Activated T-helper 1 cell treated with anti-CD3 and anti-CD28 coated beads, Interleukin-12 subunit alpha, Interleukin-12 subunit beta, Interleukin-2, Interleukin-4 antibody, amounts not matched to agents 30 ng/mL and 10 ng/mL and 1 ng/mL, durations not matched to agents 14 hours and 24 hours and 36 hours (primary cell): Measurements from ENCODE around the gene MED4. TPM values are rescaled to one million over a fixed set of nuclear protein-coding genes. Genes with fewer than 3 reads are reported as not detected.

Experiments
- DNase-seq: peaks from one replicate; pipeline ENCODE4 v3.0.0; 2021; ENCODE audit warnings: low spot score
- H3K27ac Mint-ChIP-seq: one replicate; pipeline ENCODE4 v1.8.0; 2021; ENCODE audit warnings: mild to moderate bottlenecking, mixed read lengths
- H3K27me3 Mint-ChIP-seq: one replicate; pipeline ENCODE4 v1.8.0; 2022; ENCODE audit warnings: mild to moderate bottlenecking, moderate library complexity, mixed read lengths; ENCODE audit not compliant: insufficient read depth
- H3K36me3 Mint-ChIP-seq: one replicate; pipeline ENCODE4 v1.8.0; 2021; ENCODE audit warnings: low read depth, mixed read lengths
- H3K4me1 Mint-ChIP-seq: one replicate; pipeline ENCODE4 v1.8.0; 2021; ENCODE audit warnings: low read depth, mixed read lengths
- H3K4me3 Mint-ChIP-seq: one replicate; pipeline ENCODE4 v1.8.0; 2021; ENCODE audit warnings: mild to moderate bottlenecking, moderate library complexity, mixed read lengths
- H3K9me3 Mint-ChIP-seq: one replicate; pipeline ENCODE4 v1.8.0; 2021; ENCODE audit warnings: mixed read lengths
- intact Hi-C: fragments of 100-400 bp; cut with micrococcal nuclease; formaldehyde crosslinking; loops from one replicate; pipeline ENCODE4 v1.15.1; 2024
- total RNA-seq: library from RNA; stranded (reverse); gene quantifications from 2 replicates; pipeline ENCODE4 v1.2.3, GENCODE V29; 2022

MED4 gene, protein sequence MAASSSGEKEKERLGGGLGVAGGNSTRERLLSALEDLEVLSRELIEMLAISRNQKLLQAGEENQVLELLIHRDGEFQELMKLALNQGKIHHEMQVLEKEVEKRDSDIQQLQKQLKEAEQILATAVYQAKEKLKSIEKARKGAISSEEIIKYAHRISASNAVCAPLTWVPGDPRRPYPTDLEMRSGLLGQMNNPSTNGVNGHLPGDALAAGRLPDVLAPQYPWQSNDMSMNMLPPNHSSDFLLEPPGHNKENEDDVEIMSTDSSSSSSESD
- 64.2 and 65.6 TPM in 2 replicates for total RNA-seq

DNA sequence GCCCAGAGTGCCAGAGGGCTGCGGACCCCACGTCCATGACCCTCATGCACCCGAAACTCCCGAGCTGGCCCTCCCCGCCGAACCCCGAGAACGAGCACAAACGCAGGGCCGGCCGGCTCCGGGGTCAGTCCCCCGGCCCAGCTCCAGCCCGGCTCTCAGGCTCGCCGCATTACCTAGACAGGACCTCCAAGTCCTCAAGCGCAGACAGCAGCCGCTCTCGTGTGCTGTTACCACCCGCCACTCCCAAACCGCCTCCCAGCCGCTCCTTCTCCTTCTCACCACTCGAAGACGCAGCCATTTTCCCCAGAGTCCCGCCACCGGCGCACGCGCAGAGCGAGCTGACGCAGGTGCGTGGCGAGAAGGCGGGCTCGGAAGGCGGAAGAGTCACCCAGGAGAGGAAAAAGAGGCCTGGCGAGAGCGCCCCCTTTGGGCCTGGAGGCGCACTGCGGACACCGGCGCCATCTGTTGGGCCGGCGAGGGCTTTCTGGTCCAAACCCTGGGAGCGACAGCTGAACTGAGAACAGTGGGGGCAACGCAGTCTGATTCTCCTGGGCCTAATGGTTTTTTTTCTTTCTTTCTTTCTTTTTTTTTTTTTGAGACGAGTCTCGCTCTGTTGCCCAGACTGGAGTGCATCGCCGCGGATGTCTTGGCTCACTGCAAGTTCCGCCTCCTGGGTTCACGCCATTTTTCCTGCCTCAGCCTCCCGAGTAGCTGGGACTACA, at the start of gene MED4:
MED4 (minus strand) TSS at position 324 of the 722 bp plus-strand sequence; CDS start at position 298, 26 bp downstream.
- peaks cover 36% of the 10 kb centered on the region for H3K4me1 Mint-ChIP-seq
- peaks cover 10% of the 10 kb centered on the region for H3K36me3 Mint-ChIP-seq
- H3K27ac Mint-ChIP-seq, result peak within 1 kb of the TSS; percentile 90
- peaks cover 5% of the 10 kb centered on the region for H3K27me3 Mint-ChIP-seq
- DNase-seq, result peak; percentile 98
- peaks cover 4% of the 10 kb centered on the region for H3K9me3 Mint-ChIP-seq
- intact Hi-C loops, result loop anchor here (1.0 to 2.0 kb wide), 5 partner anchors 58 to 438 kb away; partner anchors contain the start of genes ITM2B, NUDT15, RB1 and RCBTB2
- H3K4me3 Mint-ChIP-seq, result peak within 1 kb of the TSS; percentile 98

DNA sequence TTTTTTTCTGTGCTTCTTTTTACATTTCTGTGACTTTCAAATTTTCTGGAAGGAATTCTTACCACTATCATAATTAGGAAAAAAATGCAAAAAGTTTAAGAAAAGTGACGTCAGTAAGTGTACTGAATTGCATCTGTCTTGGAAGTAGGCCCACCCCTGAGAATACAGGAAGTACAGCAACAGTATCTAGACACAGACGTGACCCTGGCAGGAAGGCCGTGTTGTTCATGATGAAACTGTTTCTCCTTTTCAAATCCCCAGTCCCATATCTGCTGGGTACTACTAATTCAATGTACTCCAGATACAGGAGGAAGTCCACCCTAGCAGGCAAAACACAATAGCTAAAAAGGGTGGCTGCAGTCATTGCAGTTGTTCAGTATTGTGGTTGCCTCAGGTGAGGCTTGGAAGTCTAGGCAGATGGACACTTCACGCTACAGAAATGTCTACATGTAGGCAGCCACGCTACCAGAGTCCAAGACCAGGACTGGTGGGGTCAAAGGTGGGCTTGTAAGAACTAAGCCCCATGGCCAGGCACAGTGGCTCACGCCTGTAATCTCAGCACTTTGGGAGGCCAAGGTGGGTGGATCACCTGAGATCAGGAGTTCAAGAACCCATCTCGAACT, 49.6 kb upstream of the MED4 start:
- Mint-ChIP-seq H3K4me1 (no peaks in the 10 kb centered on the region), H3K36me3 (peaks cover 2% of the 10 kb centered on the region), H3K4me3 (no peak overlapping the region), H3K27me3 (peaks cover 1% of the 10 kb centered on the region), H3K9me3 (peaks cover 3% of the 10 kb centered on the region), H3K27ac (no peak overlapping the region)
- DNase-seq, result no peak
- intact Hi-C loops, result no loop called here

DNA sequence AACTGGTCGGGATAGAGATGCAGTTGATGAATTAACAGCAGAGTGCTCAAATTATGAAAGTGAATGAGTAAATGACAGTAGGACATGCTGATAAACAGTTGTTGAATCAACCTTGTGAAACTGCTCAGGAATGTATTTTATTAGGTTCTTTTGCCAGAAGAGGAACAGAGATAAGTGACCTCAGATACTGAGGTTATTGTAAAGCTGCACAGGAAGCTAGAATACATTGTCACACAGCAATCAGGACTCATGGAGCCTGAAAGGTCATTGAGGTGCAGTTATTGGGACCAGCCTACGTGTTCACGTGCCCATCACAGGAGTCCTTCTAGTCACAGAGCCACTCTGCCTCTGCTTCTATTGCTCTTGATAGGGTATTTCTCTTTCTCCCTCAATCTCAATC, 47.5 kb upstream of the MED4 start:
- peaks cover 2% of the 10 kb centered on the region for H3K36me3 Mint-ChIP-seq
- no peaks in the 10 kb centered on the region for H3K4me1 Mint-ChIP-seq
- no peak overlapping the region for H3K4me3 Mint-ChIP-seq
- intact Hi-C loops, result no loop called here
- no peaks in the 10 kb centered on the region for H3K27me3 Mint-ChIP-seq
- H3K9me3 Mint-ChIP-seq, result peaks cover 3% of the 10 kb centered on the region
- no peak for DNase-seq
- no peak overlapping the region for H3K27ac Mint-ChIP-seq

DNA sequence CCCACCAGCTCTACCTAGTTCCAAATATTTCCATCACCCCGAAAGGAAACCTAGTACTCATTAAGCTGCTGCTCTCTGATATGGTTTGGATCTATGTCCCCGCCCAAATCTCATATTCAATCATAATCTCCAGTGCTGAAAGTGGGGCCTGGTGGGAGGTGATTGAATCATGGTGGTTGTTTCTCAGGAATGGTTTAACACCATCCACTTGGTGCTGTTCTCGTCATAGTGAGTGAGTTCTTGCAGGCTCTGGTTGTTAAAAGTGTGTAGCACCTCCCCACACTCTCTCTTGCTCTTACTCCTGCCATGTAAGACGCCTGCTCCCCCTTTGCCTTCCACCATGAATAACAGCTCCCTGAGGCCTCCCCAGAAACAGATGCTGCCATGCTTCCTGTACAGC, 43.4 kb upstream of the MED4 start:
- DNase-seq, result no peak
- no peak overlapping the region for H3K4me3 Mint-ChIP-seq
- peaks cover 5% of the 10 kb centered on the region for H3K27me3 Mint-ChIP-seq
- H3K4me1 Mint-ChIP-seq, result no peaks in the 10 kb centered on the region
- H3K9me3 Mint-ChIP-seq, result peaks cover 3% of the 10 kb centered on the region
- H3K36me3 Mint-ChIP-seq, result peaks cover 2% of the 10 kb centered on the region
- intact Hi-C loops, result loop anchor here (1.0 kb wide), 1 partner anchor 18 kb away; no protein-coding TSS in a partner anchor
- no peak overlapping the region for H3K27ac Mint-ChIP-seq

DNA sequence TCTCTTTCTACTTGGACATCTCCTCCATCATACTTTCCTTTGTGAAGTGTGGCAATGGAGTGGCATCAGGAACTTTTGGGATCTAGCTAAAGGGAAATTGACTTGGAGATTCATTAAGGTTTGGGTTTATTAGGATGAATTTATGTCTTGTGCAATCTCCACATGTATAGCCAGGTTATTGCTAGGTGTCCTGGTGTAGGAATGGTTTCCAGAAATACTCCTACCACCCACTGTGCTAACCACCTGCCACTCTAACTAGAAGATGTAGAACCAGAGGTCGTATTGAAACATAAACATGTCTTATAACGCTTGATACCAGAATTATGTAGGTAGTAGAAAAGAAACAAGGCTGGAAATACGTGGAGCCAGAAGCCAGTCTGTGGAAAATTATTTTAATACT, 38.1 kb upstream of the MED4 start:
- Mint-ChIP-seq H3K36me3 (no peaks in the 10 kb centered on the region), H3K4me1 (no peaks in the 10 kb centered on the region), H3K9me3 (no peaks in the 10 kb centered on the region), H3K27ac (no peak overlapping the region), H3K27me3 (peaks cover 15% of the 10 kb centered on the region), H3K4me3 (no peak overlapping the region)
- no peak for DNase-seq
- intact Hi-C loops, result loop anchor here (2.0 kb wide), 1 partner anchor 14 kb away; no protein-coding TSS in a partner anchor

DNA sequence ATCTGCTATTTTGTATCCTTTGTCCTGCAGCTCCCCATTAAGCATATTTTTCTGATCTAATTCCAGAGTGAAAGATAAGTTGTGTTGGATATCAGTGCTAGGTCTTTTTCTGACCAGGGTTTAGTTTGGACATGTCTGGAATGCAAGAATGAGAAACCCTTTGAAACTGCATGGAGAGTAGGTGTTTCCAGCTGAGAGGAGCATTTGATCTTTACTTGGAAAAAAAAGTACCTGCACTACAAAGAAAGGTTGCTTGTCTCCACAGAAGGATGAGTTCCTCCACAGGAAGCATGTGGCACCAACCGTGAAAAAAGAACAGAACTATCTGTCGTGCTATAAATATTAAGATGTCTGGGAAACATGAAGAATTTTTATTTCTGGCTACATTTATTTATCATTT, 36.6 kb upstream of the MED4 start:
- Mint-ChIP-seq H3K27ac (no peak overlapping the region), H3K36me3 (no peaks in the 10 kb centered on the region), H3K27me3 (peaks cover 15% of the 10 kb centered on the region), H3K4me1 (peaks cover 8% of the 10 kb centered on the region), H3K9me3 (no peaks in the 10 kb centered on the region), H3K4me3 (no peak overlapping the region)
- no peak for DNase-seq
- intact Hi-C loops, result no loop called here

DNA sequence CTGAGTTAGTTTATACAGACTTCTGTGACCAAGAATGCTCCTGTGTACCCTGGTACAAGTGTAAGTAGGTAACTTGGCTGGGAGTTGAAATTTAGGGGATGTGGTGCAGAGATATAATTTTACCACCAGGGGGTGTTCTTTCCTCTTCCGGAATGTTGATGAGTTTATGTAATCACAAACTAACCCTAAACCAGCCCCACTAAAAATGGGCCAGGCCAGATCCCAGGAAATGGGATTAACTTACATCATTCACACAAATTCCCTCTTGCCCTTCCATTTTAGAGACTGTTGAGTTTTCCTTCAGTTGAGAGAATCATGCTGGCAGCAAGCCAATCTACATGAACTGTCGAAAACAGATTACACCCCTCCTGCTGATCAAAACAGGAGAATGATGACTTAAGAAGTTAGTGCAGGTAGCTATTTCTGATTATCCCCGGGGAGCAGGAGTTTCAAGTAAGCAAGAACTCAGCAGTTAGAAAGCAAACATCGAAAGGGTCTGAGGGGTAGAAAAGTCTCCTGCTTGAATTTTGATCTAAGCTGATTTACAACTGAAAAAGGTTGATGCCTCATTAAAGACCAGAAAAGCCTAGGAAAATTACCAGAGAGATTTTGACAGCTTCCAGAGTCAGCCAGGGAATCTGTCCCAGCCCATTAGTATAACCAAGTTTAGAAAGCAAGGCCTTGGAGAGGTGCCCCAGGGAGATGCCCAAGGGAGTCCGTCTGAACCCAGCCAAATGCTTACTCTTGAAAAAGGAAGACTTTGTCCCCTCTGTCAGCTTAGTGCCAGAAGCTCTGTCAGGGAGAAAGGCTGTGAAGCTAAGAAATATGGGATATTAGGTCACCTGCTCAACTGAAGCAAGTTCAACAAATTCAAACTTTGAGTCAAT, 32.3 kb upstream of the MED4 start:
- peaks cover 7% of the 10 kb centered on the region for H3K27me3 Mint-ChIP-seq
- no peaks in the 10 kb centered on the region for H3K9me3 Mint-ChIP-seq
- intact Hi-C loops, result loop anchor here (1.0 to 2.0 kb wide), 7 partner anchors 29 to 642 kb away; partner anchors contain the start of genes ITM2B and RB1
- DNase-seq, result peak; percentile 8
- H3K36me3 Mint-ChIP-seq, result no peaks in the 10 kb centered on the region
- no peak overlapping the region for H3K27ac Mint-ChIP-seq
- H3K4me3 Mint-ChIP-seq, result no peak overlapping the region
- H3K4me1 Mint-ChIP-seq, result peaks cover 11% of the 10 kb centered on the region

DNA sequence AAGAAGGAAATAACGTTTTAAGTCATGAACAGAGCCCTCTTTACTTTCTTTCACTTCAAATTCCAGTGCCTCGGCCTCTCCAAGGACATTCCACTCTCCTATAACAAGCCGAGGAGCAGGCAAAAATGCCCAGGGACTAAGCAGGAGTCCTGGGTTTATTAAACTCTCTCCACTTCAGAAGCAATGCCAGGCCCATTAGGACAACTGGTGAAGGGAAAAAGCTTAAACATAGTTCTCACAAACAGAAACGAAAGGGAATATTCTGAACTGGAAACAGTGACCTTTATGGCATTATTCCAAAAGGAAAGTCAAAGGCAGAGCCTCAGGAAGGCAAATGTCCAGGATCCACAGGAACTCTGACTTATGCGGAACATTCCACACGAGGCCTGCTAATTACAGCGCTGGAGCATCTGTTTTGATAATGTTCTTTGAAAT, 30.9 kb upstream of the MED4 start:
- intact Hi-C loops, result loop anchor here (2.0 kb wide), 1 partner anchor 61 kb away; no protein-coding TSS in a partner anchor
- no peaks in the 10 kb centered on the region for H3K36me3 Mint-ChIP-seq

DNA sequence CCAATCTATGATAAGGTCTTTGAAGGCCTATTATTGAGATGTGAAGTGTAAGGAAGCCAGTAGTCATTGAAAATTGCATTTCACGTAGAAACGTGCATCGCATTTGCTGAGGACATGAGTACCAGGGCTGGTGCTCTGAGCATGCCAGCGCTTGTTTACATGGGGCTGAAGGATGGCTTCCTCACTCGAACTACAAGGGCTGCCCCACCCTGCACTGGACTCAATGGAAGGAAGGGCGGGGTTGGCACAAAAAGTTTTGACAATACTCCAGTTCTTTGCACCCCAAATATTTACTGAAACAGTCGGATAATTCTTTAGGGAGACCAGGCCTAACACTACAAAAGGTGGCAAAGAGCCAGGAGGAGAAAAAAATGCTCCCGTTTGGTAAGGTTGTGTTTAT, 28.9 kb upstream of the MED4 start:
- Mint-ChIP-seq H3K4me3 (no peak overlapping the region), H3K9me3 (no peaks in the 10 kb centered on the region), H3K4me1 (peaks cover 11% of the 10 kb centered on the region), H3K36me3 (no peaks in the 10 kb centered on the region), H3K27ac (no peak overlapping the region), H3K27me3 (peaks cover 2% of the 10 kb centered on the region)
- no peak for DNase-seq
- intact Hi-C loops, result no loop called here

More for the DNA sequence above, 30.9 kb upstream of the MED4 start:
- H3K9me3 Mint-ChIP-seq, result no peaks in the 10 kb centered on the region
- H3K4me1 Mint-ChIP-seq, result peaks cover 11% of the 10 kb centered on the region
- peaks cover 9% of the 10 kb centered on the region for H3K27me3 Mint-ChIP-seq
- H3K4me3 Mint-ChIP-seq, result no peak overlapping the region
- no peak for DNase-seq
- no peak overlapping the region for H3K27ac Mint-ChIP-seq

DNA sequence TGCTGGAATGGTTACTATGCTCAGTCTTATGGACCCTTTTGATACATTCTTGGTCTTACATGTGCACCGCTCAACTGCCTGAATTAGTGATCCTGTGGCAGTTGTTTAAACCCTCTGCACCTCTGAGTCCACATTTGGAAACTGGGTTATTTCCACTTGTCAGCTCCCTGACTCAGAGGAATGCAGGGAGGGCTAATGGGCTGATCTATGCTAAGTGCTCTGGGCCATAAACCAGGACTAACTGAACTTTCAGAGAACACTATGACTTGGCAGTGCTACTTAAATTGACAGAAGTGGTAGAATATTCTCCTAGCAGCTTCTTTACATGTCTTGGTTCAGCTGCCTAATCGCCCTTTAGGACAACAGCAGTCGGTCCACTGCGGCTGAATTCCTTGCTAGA, 26.8 kb upstream of the MED4 start:
- intact Hi-C loops, result no loop called here
- peaks cover 4% of the 10 kb centered on the region for H3K4me1 Mint-ChIP-seq
- no peak overlapping the region for H3K4me3 Mint-ChIP-seq
- DNase-seq, result no peak
- no peak overlapping the region for H3K27ac Mint-ChIP-seq
- H3K36me3 Mint-ChIP-seq, result no peaks in the 10 kb centered on the region
- H3K27me3 Mint-ChIP-seq, result peaks cover 2% of the 10 kb centered on the region
- no peaks in the 10 kb centered on the region for H3K9me3 Mint-ChIP-seq

DNA sequence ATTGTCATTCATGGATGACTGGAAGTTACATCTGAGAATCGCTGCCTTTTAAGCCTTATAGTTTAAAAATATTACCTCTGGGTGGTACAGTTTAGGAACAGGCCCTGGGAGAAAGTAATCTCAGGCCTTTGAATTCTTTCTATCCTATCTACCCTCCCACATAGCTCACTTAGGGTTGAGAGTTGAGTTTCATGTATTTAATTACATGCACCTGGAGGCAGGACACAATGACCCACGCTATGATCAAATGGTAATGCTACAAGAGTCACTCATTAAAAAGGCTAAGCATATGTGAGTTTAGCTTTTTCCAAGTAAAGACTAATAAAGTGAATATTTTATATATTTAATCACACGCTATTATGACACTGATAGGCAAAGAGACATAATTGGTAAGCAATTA, 25.3 kb upstream of the MED4 start:
- no peak for DNase-seq
- intact Hi-C loops, result no loop called here
- Mint-ChIP-seq H3K36me3 (no peaks in the 10 kb centered on the region), H3K9me3 (peaks cover 3% of the 10 kb centered on the region), H3K4me3 (no peak overlapping the region), H3K4me1 (peaks cover 4% of the 10 kb centered on the region), H3K27ac (no peak overlapping the region), H3K27me3 (peaks cover 2% of the 10 kb centered on the region)

DNA sequence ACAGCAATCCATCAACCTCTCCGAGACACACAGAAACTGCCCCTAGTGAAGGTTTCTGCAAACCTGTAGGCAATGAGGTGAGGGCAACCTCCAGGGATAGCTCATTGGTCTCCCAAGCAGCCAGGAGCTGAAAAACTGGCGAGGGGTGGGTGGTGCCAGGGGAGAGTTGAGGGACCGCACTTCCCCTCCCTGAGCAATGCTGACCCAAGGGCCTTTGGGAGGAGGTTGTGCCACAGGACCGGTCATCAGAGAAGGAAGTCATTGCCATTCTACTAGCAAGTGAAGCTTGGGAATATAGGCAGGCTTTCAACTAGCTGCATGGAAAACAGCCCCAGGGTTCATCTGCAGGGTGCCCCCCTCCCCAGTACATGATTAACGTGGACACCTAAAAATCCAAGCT, 23.1 kb upstream of the MED4 start:
- Mint-ChIP-seq H3K27ac (no peak overlapping the region), H3K36me3 (no peaks in the 10 kb centered on the region), H3K4me3 (no peak overlapping the region), H3K9me3 (peaks cover 3% of the 10 kb centered on the region), H3K4me1 (peaks cover 4% of the 10 kb centered on the region), H3K27me3 (peaks cover 2% of the 10 kb centered on the region)
- no peak for DNase-seq
- intact Hi-C loops, result no loop called here
